Transverse colon (tissue), 4 donors: ENCODE data around the gene PARVA.

Source experiments
- CTCF ChIP-seq, 5 experiments: fragments of 200-600 bp in 3 of 5; fragments of 450-650 bp in 2 of 5; sonication (generic) in 3 of 5; IDR thresholded peaks; 1 replicate in 2 of 5; 2 replicates in 3 of 5; pipeline ENCODE4 v1.5.1; 2016 to 2017; ENCODE audit warnings: antibody characterized with exemption in 5 of 5, inconsistent platforms in 3 of 5, mild to moderate bottlenecking in 2 of 5, moderate library complexity in 1 of 5
- EP300 ChIP-seq: sonication (generic); formaldehyde crosslinking; IDR thresholded peaks from one replicate; pipeline ENCODE4 v1.6.1; 2017; ENCODE audit warnings: antibody characterized with exemption, low read depth
- POLR2A ChIP-seq: fragments of 450-650 bp; IDR thresholded peaks from one replicate; pipeline ENCODE4 v1.6.1; 2016; ENCODE audit warnings: antibody characterized with exemption, mild to moderate bottlenecking, moderate library complexity
- POLR2AphosphoS5 ChIP-seq, 3 donors: sonication (generic); formaldehyde crosslinking; IDR thresholded peaks; one replicate each; pipeline ENCODE4 v1.6.1; 2016; ENCODE audit warnings: antibody characterized with exemption in 3 of 3

GRCh38 chr11:12458042-12458441, 80.7 kb downstream of the PARVA start:
- no peak for TF ChIP-seq CTCF (IDR thresholded peaks at IDR 0.05)
- TF ChIP-seq POLR2A = no peak
- TF ChIP-seq POLR2AphosphoS5 (IDR thresholded peaks at IDR 0.05) = peak; percentile 52 to 75 (median 64)
- TF ChIP-seq EP300 = peak; percentile 94
